ENCODE measurements around the gene GRIK5.

The GRIK5 gene

GRCh38 chr19:42076380-42076944, 6.5 kb upstream of the GRIK5 start:
- DNase-seq (ENCODE audit: low read depth): no peak

DNA sequence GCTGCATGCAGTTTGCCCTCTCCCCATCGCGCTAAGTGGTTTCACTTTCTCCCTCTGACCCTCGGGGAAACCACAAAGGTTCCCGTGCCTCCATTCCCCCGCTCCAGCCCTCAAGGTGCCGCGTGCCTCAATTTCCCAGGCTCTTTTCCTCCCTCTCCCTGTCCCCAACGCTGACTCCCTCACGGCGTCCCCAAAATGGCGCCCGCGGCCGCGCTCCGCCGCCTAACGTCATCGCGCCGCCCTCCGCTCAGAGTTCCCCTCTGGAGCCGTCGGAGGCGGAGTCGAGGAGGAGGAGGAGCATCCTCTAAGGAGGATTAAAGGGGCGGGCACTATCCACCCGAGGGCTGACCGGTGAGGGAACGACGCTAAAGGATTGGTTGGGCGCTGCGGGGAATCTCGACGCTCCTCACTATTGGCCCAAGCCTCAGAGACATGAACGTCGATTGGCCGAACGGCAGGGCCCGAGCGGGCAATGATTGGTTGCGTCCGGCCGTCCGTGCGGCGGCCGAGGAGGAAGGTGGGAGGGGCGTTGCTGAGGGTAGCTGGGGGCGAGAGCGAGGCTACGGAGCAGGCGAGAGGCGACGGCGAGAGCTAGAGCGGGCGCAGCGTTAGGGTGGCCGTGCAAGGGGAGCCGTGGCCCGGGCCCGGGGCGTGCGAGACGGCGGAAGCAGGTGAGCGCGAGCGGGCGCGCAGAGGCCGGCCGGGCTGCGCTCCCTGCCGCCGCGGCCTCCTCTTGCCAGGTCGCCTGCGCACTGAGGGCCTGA, 5.8 kb upstream of the GRIK5 start, which contains the start of gene ZNF574:
TSS of gene ZNF574 (plus strand) at position 551 of the 764 bp plus-strand sequence. CDS start 2,441 bp downstream, outside the sequence.
- peak; percentile 97 for DNase-seq (ENCODE audit: low read depth)

DNA sequence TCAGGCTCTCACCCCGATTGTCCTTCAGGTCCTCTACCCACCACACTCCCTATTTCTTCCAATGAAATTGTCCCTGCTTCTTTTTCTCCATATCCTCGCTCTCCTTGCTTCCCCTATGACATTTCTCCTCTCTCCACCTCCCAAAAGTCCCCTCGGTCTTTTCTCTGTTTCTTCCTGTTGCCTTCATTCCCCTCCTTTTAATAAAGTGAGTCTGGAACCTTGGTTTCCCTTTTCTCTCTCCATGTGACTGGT, 5.3 kb upstream of the GRIK5 start:
- no peak for DNase-seq (ENCODE audit: low read depth)

- DNase-seq (ENCODE audit: low read depth): no peak
Measured at GRCh38 chr19:42074513-42075363, 4.7 kb upstream of the GRIK5 start.

GRCh38 chr19:42071247-42071646, 1.2 kb upstream of the GRIK5 start:
- DNase-seq (ENCODE audit: low read depth): no peak

- DNase-seq (ENCODE audit: low read depth): no peak
Measured at GRCh38 chr19:42068756-42069571, 1.0 kb downstream of the GRIK5 start.

DNA sequence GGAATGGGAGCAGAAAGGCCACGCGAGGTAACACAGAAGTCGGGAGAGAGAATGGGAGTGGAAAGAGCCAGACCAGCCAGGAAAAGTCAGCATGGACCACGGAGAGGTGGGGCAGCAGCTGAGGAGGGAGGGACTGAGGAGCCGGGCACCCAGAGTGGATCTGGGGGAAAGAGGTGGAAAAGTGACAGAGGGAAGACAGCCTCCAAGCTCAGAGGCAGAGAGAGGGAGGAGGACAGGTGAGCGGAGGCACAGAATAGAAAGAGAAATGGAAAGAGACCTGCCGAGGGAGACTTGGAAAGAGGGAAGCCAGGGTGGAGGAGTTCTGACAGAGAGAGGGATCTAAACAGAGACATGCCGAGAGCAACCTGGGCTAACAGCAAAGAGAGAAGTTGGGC, 1.6 kb downstream of the GRIK5 start:
- DNase-seq (ENCODE audit: low read depth): no peak

GRCh38 chr19:42067315-42067888, 2.6 kb downstream of the GRIK5 start:
- no peak for DNase-seq (ENCODE audit: low read depth)

DNA sequence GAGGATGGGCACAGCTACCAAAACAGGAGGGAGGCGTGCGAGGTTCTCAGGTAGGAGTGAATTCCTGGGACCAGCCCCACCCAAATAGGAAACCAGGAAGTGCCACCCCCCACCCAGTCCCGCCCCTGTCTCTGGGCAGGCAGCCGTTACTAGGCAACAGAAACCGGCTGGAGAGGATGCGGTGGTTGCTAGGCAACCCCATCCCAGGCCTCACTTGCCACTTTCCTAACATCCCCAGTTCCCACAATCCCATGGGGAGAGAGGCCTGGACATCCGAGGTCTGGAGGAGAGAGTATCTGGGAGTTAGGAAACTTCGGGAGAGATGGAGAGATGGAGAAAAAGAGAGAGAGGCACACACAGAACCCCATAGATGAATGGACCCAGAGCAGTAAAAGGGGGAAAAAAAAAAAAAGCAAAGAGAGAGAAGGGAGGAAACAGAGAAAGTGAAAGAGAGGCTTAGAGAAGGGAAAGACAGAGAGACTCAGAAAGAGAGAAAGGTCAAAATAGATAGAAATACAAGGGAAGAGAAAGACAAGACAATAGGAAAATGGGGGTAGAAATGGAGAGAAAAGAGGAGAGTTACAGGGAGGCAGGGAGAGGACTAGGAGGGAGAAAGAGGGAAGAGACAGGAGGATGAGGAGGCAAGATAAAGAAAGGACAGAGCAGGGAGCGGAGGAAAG, 3.8 kb downstream of the GRIK5 start:
- DNase-seq (ENCODE audit: low read depth): no peak

DNA sequence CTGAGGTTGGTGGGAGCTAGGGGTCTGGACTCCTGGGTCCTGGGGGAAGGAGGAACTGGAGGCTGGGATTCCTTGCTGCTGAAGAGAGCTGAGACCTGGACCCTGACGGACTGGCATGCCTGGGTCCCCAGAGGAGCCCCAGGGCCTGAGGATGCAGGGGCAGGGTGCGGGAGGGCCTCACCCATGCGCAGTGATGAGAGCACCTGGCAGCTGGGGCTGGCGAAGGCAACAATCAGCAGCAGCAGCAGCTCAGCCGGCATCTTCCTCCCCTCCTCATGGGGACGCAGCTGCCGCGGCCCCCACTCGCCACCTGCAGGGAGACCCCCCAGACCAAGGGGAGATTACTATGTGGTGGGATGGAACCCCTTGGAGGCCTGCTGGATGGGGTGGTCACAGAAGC, 4.5 kb downstream of the GRIK5 start:
- DNase-seq (ENCODE audit: low read depth): no peak

- DNase-seq (ENCODE audit: low read depth): no peak
Measured at GRCh38 chr19:42065051-42065450, 5.0 kb downstream of the GRIK5 start.

GRCh38 chr19:42064432-42064831, 5.6 kb downstream of the GRIK5 start:
- DNase-seq (ENCODE audit: low read depth): no peak

DNA sequence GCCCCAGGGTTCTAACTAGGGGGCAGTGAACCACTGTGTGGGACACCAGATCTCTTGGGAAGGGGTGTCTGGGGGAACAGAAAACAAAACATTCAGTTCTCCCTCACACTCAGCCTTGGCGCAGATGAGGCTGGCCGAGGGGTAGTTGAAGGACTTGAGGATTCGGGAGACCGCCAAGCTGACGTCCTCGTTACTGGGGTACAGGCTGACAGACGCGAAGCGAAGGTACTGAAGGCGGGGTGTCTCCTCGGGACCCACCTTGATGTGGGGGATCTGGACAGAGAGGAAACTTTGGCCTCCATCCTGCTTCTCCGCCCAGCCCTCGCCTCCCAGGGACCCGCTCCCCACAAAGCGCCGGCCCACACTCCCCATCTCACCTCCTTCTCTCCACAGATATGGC, 7.6 kb downstream of the GRIK5 start:
- no peak for DNase-seq (ENCODE audit: low read depth)

DNA sequence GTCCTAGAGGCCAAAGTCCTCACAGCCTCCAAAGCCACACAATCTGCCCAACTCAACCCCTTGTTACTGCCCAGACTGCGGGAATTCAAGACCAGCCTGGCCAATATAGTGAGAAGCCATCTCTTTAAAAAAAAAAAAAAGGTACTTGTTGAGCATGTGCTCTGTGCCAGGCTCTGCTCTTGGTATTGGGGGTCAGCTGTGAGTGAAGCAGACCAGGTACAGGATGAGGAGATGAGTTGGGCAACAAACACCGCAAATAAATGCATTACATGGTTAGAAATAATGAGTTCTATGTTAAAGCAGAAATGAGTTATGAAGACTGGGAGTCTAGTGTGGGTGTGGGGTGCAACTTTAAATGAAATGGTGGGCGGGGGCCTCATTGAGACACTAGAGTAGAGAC, 9.9 kb downstream of the GRIK5 start:
- no peak for DNase-seq (ENCODE audit: low read depth)

GRCh38 chr19:42059196-42059595, 10.8 kb downstream of the GRIK5 start:
- no peak for DNase-seq (ENCODE audit: low read depth)

GRCh38 chr19:42057846-42058245, 12.2 kb downstream of the GRIK5 start:
- no peak for DNase-seq (ENCODE audit: low read depth)

DNA sequence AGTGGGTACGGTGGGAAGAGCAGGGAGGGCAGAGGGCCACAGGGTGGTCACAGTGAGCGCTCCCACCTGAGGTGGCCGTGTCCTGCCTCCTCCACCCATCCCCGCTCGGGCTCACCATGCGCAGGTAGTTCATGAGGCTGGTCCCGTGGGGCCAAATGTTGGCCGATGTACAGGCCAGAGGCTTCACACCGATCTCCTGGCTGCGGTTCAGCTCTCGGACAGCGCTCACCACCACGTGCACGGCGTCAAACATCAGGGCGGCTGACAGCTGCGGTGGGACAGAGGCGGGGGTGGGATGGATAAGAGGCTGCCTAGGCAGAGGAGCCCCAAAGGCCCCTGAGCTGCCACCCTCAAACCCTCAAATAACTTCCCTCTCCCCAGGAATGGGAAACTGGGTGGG, 15.8 kb downstream of the GRIK5 start:
- no peak for DNase-seq (ENCODE audit: low read depth)

GRCh38 chr19:42053037-42053935, 16.7 kb downstream of the GRIK5 start:
- no peak for DNase-seq (ENCODE audit: low read depth)

DNA sequence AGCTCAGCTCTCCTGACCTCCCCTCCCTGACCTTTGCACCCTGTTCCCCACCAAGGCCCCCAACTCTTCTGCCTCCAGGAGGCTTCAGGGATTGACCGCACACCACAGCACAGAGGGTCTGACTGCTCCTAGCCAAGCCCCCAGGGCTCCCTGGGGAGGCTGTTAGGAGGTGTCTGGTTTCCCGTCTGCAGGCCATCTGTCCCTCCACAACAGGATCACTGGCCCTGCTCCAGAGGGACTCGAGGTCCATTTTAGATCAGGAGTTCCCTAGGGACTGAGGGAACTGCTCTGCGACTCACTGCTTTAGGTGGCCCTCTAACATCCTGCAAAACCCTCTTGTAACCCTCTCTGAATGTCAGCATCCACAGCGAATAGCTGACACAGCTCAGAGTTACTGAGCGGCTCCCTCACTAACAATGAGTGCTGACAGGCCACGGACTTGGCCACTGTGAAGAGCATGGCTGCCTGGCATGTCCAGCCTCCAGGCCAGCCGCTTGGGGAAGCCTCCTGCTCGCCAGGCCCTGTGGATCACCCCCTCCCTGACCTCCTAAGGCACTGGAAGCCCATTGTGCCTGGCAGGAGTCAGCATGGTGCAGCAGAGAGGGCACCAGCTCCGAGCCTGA, 17.7 kb downstream of the GRIK5 start:
- no peak for DNase-seq (ENCODE audit: low read depth)
